HEK293 (cell line): Measurements from ENCODE around the gene CLPSL1.

ENCODE experiments used
- CTCF ChIP-seq: fragments of 450-650 bp; formaldehyde crosslinking; IDR thresholded peaks from 2 replicates; pipeline ENCODE4 v1.5.1; 2016; ENCODE audit warnings: missing biosample characterization, missing genetic modification characterization
- INSM2 ChIP-seq: fragments of 450-650 bp; formaldehyde crosslinking; IDR thresholded peaks from 2 replicates; pipeline ENCODE4 v1.5.1; 2016; ENCODE audit warnings: missing biosample characterization, missing genetic modification characterization
- MYNN ChIP-seq: fragments of 450-650 bp; formaldehyde crosslinking; IDR thresholded peaks from 2 replicates; pipeline ENCODE4 v1.5.1; 2016; ENCODE audit warnings: missing biosample characterization, missing genetic modification characterization, borderline replicate concordance
- REPIN1 ChIP-seq: fragments of 450-650 bp; formaldehyde crosslinking; IDR thresholded peaks from 2 replicates; pipeline ENCODE4 v1.5.1; 2017; ENCODE audit warnings: missing biosample characterization, missing genetic modification characterization, low read depth
- SP2 ChIP-seq: fragments of 450-650 bp; formaldehyde crosslinking; IDR thresholded peaks from 2 replicates; pipeline ENCODE4 v1.5.1; 2016; ENCODE audit warnings: missing biosample characterization, missing genetic modification characterization
- YY1 ChIP-seq: fragments of 450-650 bp; formaldehyde crosslinking; IDR thresholded peaks from 2 replicates; pipeline ENCODE4 v1.5.1; 2018; ENCODE audit warnings: missing biosample characterization, missing genetic modification characterization
- ZNF248 ChIP-seq: fragments of 450-650 bp; formaldehyde crosslinking; IDR thresholded peaks from 2 replicates; pipeline ENCODE4 v1.5.1; 2017; ENCODE audit warnings: missing biosample characterization, missing genetic modification characterization
- ZNF274 ChIP-seq, 2 experiments: fragments of 200-500 bp in 1 of 2; fragments of 450-650 bp in 1 of 2; sonication (Bioruptor generic) in 1 of 2; formaldehyde crosslinking in 1 of 2; IDR thresholded peaks; 2 replicates each; pipeline versions ENCODE4 v1.5.1 to v1.6.1; 2014 to 2016; ENCODE audit warnings: borderline replicate concordance in 1 of 2, inconsistent platforms in 1 of 2, low read length in 1 of 2, missing biosample characterization in 1 of 2, missing genetic modification characterization in 1 of 2
- ZNF510 ChIP-seq: fragments of 450-650 bp; formaldehyde crosslinking; IDR thresholded peaks from 2 replicates; pipeline ENCODE4 v1.5.1; 2018; ENCODE audit warnings: mild to moderate bottlenecking, missing genetic modification characterization, missing biosample characterization; ENCODE audit not compliant: insufficient replicate concordance
- ZNF664 ChIP-seq: fragments of 450-650 bp; formaldehyde crosslinking; IDR thresholded peaks from 2 replicates; pipeline ENCODE4 v1.5.1; 2016; ENCODE audit warnings: missing biosample characterization, missing genetic modification characterization
- ZNF707 ChIP-seq: fragments of 450-650 bp; formaldehyde crosslinking; IDR thresholded peaks from 2 replicates; pipeline ENCODE4 v1.5.1; 2016; ENCODE audit warnings: missing biosample characterization, missing genetic modification characterization
- ZSCAN5A ChIP-seq: fragments of 450-650 bp; formaldehyde crosslinking; IDR thresholded peaks from 2 replicates; pipeline ENCODE4 v1.5.1; 2016; ENCODE audit warnings: missing biosample characterization, missing genetic modification characterization

GRCh38 chr6:35787266-35788218, 6.7 kb downstream of the CLPSL1 start:
- TF ChIP-seq INSM2 (tag by site-specific recombination) (no peak), CTCF (tag by site-specific recombination) (no peak), ZSCAN5A (tag by site-specific recombination) (no peak), ZNF248 (no peak), ZNF510 (no peak), REPIN1 (tag by site-specific recombination) (no peak), ZNF274 (IDR thresholded peaks at IDR 0.05; ENCODE audit: low read length) (no peak), ZNF274 (tag by site-specific recombination; IDR thresholded peaks at IDR 0.05; ENCODE audit: borderline replicate concordance) (no peak), ZNF664 (tag by site-specific recombination) (no peak), MYNN (tag by site-specific recombination) (no peak), YY1 (tag by site-specific recombination) (no peak), SP2 (tag by site-specific recombination) (no peak), ZNF707 (no peak)
